HepG2 (cell line): ENCODE measurements around the gene PGAP3. TPM values are rescaled to one million over a fixed set of nuclear protein-coding genes. Genes with fewer than 3 reads are reported as not detected.
A peak's percentile ranks its signal among the peaks of the same experiment; 100 is the strongest.

ENCODE experiments used
- ARNT2 ChIP-seq: sonication (generic); formaldehyde crosslinking; IDR thresholded peaks from 2 replicates; pipeline ENCODE4 v1.8.0; 2022; ENCODE audit warnings: mild to moderate bottlenecking, low read depth, missing genetic modification reagents, moderate library complexity
- CREB1 ChIP-seq, 2 experiments: fragments of 450-650 bp in 1 of 2; IDR thresholded peaks; 2 replicates each; pipeline ENCODE4 v1.6.1; 2016 to 2017; ENCODE audit warnings: control low read depth in 1 of 2, mild to moderate bottlenecking in 1 of 2, missing compliant biosample characterization in 1 of 2, missing genetic modification characterization in 1 of 2
- ELF4 ChIP-seq: sonication (generic); formaldehyde crosslinking; IDR thresholded peaks from 2 replicates; pipeline ENCODE4 v1.5.0; 2020; ENCODE audit warnings: missing genetic modification reagents, mild to moderate bottlenecking, moderate library complexity, borderline replicate concordance
- FOXK1 ChIP-seq: sonication (generic); formaldehyde crosslinking; IDR thresholded peaks from 2 replicates; pipeline ENCODE4 v1.4.0; 2020; ENCODE audit warnings: low read depth, missing genetic modification reagents, borderline replicate concordance
- GMEB1 ChIP-seq: sonication (generic); formaldehyde crosslinking; IDR thresholded peaks from 2 replicates; pipeline ENCODE4 v1.5.1; 2020; ENCODE audit warnings: missing genetic modification reagents, mild to moderate bottlenecking, borderline replicate concordance
- HOXA5 ChIP-seq: sonication (generic); formaldehyde crosslinking; IDR thresholded peaks from 2 replicates; pipeline ENCODE4 v1.4.0; 2020; ENCODE audit warnings: missing genetic modification reagents
- KDM6A ChIP-seq: IDR thresholded peaks from 2 replicates; pipeline ENCODE4 v1.6.1; 2016; ENCODE audit warnings: low read depth
- NFKB2 ChIP-seq: sonication (generic); formaldehyde crosslinking; IDR thresholded peaks from 2 replicates; pipeline ENCODE4 v1.4.0; 2020; ENCODE audit warnings: missing genetic modification reagents, borderline replicate concordance
- PAWR ChIP-seq: sonication (generic); formaldehyde crosslinking; IDR thresholded peaks from 2 replicates; pipeline ENCODE4 v1.4.0; 2020; ENCODE audit warnings: missing genetic modification reagents, mild to moderate bottlenecking, borderline replicate concordance
- SNRNP70 ChIP-seq: fragments of 200-400 bp; formaldehyde crosslinking; IDR thresholded peaks from 2 replicates; pipeline ENCODE4 v1.6.1; 2017; ENCODE audit warnings: mild to moderate bottlenecking, low read depth, low read length, moderate library complexity
- YY1 ChIP-seq: IDR thresholded peaks from 2 replicates; pipeline ENCODE4 v1.6.1; 2011; ENCODE audit warnings: low read length, low read depth, moderate library complexity, mild to moderate bottlenecking; ENCODE audit not compliant: insufficient read depth, insufficient replicate concordance
- ZKSCAN8 ChIP-seq: IDR thresholded peaks from 2 replicates; pipeline ENCODE4 v1.6.1; 2016; ENCODE audit warnings: borderline replicate concordance, missing genetic modification reagents, missing compliant biosample characterization
- ZNF282 ChIP-seq: fragments of 450-650 bp; IDR thresholded peaks from 2 replicates; pipeline ENCODE4 v1.6.1; 2018; ENCODE audit not compliant: partially characterized antibody
- ZNF335 ChIP-seq: sonication (generic); formaldehyde crosslinking; IDR thresholded peaks from 2 replicates; pipeline ENCODE4 v1.4.0; 2020; ENCODE audit warnings: missing genetic modification reagents
- ZNF383 ChIP-seq: sonication (generic); formaldehyde crosslinking; IDR thresholded peaks from 2 replicates; pipeline ENCODE4 v1.4.0; 2020; ENCODE audit warnings: missing genetic modification reagents, mild to moderate bottlenecking, borderline replicate concordance
- ZNF749 ChIP-seq: sonication (generic); formaldehyde crosslinking; IDR thresholded peaks from 2 replicates; pipeline ENCODE4 v1.8.0; 2022; ENCODE audit warnings: mild to moderate bottlenecking, missing genetic modification reagents, moderate library complexity, borderline replicate concordance
- polyA plus RNA-seq, 8 experiments: library from polyadenylated mRNA; depleted of rRNA in 3 of 8; stranded (reverse) in 7 of 8; unstranded in 1 of 8; fragments of >200 nt; fragmentation: Illumina TruSeq in 4 of 8; extraction: Trizol in 4 of 8; gene quantifications; 2 replicates each; pipeline versions ENCODE4 v1.2.1 to v1.2.3, GENCODE V29; 2011 to 2016; ENCODE audit warnings: low read depth in 4 of 8, missing spikeins in 1 of 8, mixed read lengths in 1 of 8; ENCODE audit not compliant: insufficient read depth in 1 of 8
- total RNA-seq, 5 experiments: library from RNA; depleted of rRNA; stranded (reverse); fragments of >200 nt; fragmentation: Illumina TruSeq; extraction: Trizol; gene quantifications; 2 replicates each; pipeline ENCODE4 v1.2.3, GENCODE V29; 2016; ENCODE audit warnings: low read depth in 1 of 5
- TF ChIP-seq, protein P1 (sequence below): IDR thresholded peaks from 2 replicates; pipeline ENCODE4 v1.6.1; 2016; ENCODE audit warnings: low read depth, missing genetic modification reagents, missing compliant biosample characterization
- TF ChIP-seq, protein P2 (sequence below): sonication (generic); formaldehyde crosslinking; IDR thresholded peaks from 2 replicates; pipeline ENCODE4 v1.4.0; 2020; ENCODE audit warnings: missing genetic modification reagents

Gene PGAP3
- total and polyA plus RNA-seq, 2 of the 13 experiments (the other 11 are each of a cell fraction or from before 2014, with no cell fraction given): 11.9 to 14.6 TPM

DNA sequence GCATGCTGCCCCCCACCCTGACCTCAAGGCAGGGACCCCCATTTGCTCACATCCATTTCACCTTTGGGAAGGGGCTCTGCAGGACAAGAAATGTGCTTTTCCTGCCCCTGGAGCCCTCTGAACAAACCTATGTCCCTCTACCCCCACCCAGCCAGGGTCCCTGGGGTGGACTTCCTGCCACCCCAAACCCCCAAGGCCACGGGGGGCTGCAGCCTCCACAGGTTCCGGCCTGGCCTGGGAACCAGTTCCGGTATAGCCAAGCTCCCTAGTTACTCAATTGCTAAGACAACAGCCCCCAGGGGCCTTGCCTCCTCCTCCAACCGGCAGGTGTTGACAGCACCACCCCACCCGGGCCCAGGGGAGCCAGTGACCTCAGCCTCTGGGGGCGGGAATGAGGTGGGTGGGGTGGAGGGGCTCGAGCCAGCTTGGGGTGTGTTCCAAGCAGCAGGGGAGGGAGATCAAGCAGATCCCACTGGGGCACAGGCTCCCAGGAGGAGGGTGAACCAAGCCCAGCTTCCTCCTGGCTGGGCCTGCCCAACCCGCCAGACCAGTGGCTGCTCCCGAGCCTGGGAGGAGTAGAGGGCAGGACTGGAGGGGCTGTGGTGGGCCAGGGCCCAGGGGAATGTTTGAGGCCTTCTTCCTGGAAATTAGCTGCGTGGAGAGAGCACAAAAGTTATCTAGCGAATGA lies 13.0 kb downstream of the PGAP3 start (continued):
- TF ChIP-seq, protein P1, sequence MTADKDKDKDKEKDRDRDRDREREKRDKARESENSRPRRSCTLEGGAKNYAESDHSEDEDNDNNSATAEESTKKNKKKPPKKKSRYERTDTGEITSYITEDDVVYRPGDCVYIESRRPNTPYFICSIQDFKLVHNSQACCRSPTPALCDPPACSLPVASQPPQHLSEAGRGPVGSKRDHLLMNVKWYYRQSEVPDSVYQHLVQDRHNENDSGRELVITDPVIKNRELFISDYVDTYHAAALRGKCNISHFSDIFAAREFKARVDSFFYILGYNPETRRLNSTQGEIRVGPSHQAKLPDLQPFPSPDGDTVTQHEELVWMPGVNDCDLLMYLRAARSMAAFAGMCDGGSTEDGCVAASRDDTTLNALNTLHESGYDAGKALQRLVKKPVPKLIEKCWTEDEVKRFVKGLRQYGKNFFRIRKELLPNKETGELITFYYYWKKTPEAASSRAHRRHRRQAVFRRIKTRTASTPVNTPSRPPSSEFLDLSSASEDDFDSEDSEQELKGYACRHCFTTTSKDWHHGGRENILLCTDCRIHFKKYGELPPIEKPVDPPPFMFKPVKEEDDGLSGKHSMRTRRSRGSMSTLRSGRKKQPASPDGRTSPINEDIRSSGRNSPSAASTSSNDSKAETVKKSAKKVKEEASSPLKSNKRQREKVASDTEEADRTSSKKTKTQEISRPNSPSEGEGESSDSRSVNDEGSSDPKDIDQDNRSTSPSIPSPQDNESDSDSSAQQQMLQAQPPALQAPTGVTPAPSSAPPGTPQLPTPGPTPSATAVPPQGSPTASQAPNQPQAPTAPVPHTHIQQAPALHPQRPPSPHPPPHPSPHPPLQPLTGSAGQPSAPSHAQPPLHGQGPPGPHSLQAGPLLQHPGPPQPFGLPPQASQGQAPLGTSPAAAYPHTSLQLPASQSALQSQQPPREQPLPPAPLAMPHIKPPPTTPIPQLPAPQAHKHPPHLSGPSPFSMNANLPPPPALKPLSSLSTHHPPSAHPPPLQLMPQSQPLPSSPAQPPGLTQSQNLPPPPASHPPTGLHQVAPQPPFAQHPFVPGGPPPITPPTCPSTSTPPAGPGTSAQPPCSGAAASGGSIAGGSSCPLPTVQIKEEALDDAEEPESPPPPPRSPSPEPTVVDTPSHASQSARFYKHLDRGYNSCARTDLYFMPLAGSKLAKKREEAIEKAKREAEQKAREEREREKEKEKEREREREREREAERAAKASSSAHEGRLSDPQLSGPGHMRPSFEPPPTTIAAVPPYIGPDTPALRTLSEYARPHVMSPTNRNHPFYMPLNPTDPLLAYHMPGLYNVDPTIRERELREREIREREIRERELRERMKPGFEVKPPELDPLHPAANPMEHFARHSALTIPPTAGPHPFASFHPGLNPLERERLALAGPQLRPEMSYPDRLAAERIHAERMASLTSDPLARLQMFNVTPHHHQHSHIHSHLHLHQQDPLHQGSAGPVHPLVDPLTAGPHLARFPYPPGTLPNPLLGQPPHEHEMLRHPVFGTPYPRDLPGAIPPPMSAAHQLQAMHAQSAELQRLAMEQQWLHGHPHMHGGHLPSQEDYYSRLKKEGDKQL (CRISPR knock-in tag): no peak
- TF ChIP-seq, protein P2, sequence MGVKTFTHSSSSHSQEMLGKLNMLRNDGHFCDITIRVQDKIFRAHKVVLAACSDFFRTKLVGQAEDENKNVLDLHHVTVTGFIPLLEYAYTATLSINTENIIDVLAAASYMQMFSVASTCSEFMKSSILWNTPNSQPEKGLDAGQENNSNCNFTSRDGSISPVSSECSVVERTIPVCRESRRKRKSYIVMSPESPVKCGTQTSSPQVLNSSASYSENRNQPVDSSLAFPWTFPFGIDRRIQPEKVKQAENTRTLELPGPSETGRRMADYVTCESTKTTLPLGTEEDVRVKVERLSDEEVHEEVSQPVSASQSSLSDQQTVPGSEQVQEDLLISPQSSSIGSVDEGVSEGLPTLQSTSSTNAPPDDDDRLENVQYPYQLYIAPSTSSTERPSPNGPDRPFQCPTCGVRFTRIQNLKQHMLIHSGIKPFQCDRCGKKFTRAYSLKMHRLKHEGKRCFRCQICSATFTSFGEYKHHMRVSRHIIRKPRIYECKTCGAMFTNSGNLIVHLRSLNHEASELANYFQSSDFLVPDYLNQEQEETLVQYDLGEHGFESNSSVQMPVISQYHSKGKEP (CRISPR knock-in tag): no peak
- TF ChIP-seq PAWR (CRISPR knock-in tag): no peak
- TF ChIP-seq ARNT2 (CRISPR knock-in tag): peak; percentile 55
- no peak for TF ChIP-seq SNRNP70
- no peak for TF ChIP-seq ZNF383 (CRISPR knock-in tag)
- peak; percentile 74 for TF ChIP-seq ZNF335
- TF ChIP-seq CREB1 (IDR thresholded peaks at IDR 0.05): no peak
- TF ChIP-seq CREB1 (CRISPR knock-in tag; IDR thresholded peaks at IDR 0.05): no peak
- TF ChIP-seq YY1: no peak
- peak; percentile 48 for TF ChIP-seq KDM6A (CRISPR knock-in tag)
- TF ChIP-seq FOXK1 (CRISPR knock-in tag): peak; percentile 64; the same call in 1 of the 2 replicates
- TF ChIP-seq ELF4: peak; percentile 49; the same call in 1 of the 2 replicates
- TF ChIP-seq ZNF282: no peak
- TF ChIP-seq NFKB2 (CRISPR knock-in tag): no peak; the same call in 1 of the 2 replicates
- no peak for TF ChIP-seq GMEB1 (CRISPR knock-in tag)
- peak; percentile 44; the same call in 1 of the 2 replicates for TF ChIP-seq ZKSCAN8 (CRISPR knock-in tag)
- TF ChIP-seq HOXA5 (CRISPR knock-in tag): 0 out of 2 replicates have a peak, but pooled peaks have one; percentile 43
- no peak for TF ChIP-seq ZNF749
